MM.1S (cell line): ENCODE measurements around the gene GLS2.

Source experiments
- CTCF ChIP-seq: fragments of 300-600 bp; sonication (generic); IDR thresholded peaks from 2 replicates; pipeline ENCODE4 v1.5.1; 2016; ENCODE audit warnings: antibody characterized with exemption, low read length, mixed read lengths
- EZH2 ChIP-seq: fragments of 300-600 bp; sonication (generic); optimal IDR thresholded peaks from 2 replicates; pipeline ENCODE3; 2017; ENCODE audit warnings: low read depth, mild to moderate bottlenecking, antibody characterized with exemption, low read length, mixed read lengths
- EZH2phosphoT487 ChIP-seq: fragments of 300-600 bp; sonication (generic); IDR thresholded peaks from 2 replicates; pipeline ENCODE4 v1.6.1; 2018; ENCODE audit warnings: antibody characterized with exemption, low read length

- TF ChIP-seq CTCF, result no peak
- TF ChIP-seq EZH2, result no peak
- no peak for TF ChIP-seq EZH2phosphoT487
Observed at GRCh38 chr12:56529656-56530055, 41.7 kb upstream of the GLS2 start.
